H1 (cell line): ENCODE measurements around the gene SSH2. TPM values are rescaled to one million over a fixed set of nuclear protein-coding genes. Genes with fewer than 3 reads are reported as not detected.

Experiments used
- EP300 ChIP-seq, 2 experiments: IDR thresholded peaks; 1 replicate in 1 of 2; 2 replicates in 1 of 2; pipeline ENCODE4 v1.6.1; 2011 to 2012; ENCODE audit warnings: low read depth in 2 of 2, low read length in 2 of 2, mild to moderate bottlenecking in 2 of 2, borderline replicate concordance in 1 of 2, inconsistent platforms in 1 of 2, moderate library complexity in 1 of 2
- EZH2 ChIP-seq: fragments of 200-600 bp; sonication (generic); IDR thresholded peaks from 2 replicates; pipeline ENCODE4 v1.7.1; 2012; ENCODE audit warnings: low read depth, mild to moderate bottlenecking, moderate library complexity, low read length, inconsistent platforms; ENCODE audit not compliant: severe bottlenecking
- polyA plus RNA-seq, 7 experiments: library from polyadenylated mRNA; depleted of rRNA in 3 of 7; stranded (reverse) in 5 of 7; unstranded in 2 of 7; fragments of >200 nt in 5 of 7; fragments of 200-250 nt in 2 of 7; gene quantifications; 1 replicate in 5 of 7; 2 replicates in 1 of 7; 4 replicates in 1 of 7; pipeline versions ENCODE4 v1.2.1 to v1.2.3, GENCODE V29; 2011 to 2013; ENCODE audit warnings: missing spikeins in 2 of 7, mixed read lengths in 2 of 7
- total RNA-seq: library from RNA; stranded (reverse); fragmentation: NEBNext Ultra II Directional; extraction: Animal tissue kit (Norgen Biotek cat#: 25700); gene quantifications from 2 replicates; pipeline ENCODE4 v1.2.1, GENCODE V29; 2021
- TF ChIP-seq, protein P1 (sequence below): IDR thresholded peaks from 2 replicates; pipeline ENCODE4 v1.6.1; 2012; ENCODE audit warnings: inconsistent platforms
- TF ChIP-seq, protein P2 (sequence below), 3 experiments: IDR thresholded peaks; 1 replicate in 2 of 3; 2 replicates in 1 of 3; pipeline versions ENCODE4 v1.5.1 to v1.6.1; 2011; ENCODE audit warnings: low read length in 3 of 3, mild to moderate bottlenecking in 3 of 3, inconsistent platforms in 2 of 3, low read depth in 1 of 3, moderate library complexity in 1 of 3; ENCODE audit not compliant: insufficient read depth in 1 of 3; ENCODE audit errors: control extremely low read depth in 1 of 3
- TF ChIP-seq, protein P3 (sequence below): IDR thresholded peaks from 2 replicates; pipeline ENCODE4 v1.6.1; 2012; ENCODE audit warnings: low read length, inconsistent platforms

The SSH2 gene
- total and polyA plus RNA-seq, 2 of the 8 experiments (the other 6 are each of a cell fraction or from before 2014, with no cell fraction given), result 5.2 to 15.9 TPM

DNA sequence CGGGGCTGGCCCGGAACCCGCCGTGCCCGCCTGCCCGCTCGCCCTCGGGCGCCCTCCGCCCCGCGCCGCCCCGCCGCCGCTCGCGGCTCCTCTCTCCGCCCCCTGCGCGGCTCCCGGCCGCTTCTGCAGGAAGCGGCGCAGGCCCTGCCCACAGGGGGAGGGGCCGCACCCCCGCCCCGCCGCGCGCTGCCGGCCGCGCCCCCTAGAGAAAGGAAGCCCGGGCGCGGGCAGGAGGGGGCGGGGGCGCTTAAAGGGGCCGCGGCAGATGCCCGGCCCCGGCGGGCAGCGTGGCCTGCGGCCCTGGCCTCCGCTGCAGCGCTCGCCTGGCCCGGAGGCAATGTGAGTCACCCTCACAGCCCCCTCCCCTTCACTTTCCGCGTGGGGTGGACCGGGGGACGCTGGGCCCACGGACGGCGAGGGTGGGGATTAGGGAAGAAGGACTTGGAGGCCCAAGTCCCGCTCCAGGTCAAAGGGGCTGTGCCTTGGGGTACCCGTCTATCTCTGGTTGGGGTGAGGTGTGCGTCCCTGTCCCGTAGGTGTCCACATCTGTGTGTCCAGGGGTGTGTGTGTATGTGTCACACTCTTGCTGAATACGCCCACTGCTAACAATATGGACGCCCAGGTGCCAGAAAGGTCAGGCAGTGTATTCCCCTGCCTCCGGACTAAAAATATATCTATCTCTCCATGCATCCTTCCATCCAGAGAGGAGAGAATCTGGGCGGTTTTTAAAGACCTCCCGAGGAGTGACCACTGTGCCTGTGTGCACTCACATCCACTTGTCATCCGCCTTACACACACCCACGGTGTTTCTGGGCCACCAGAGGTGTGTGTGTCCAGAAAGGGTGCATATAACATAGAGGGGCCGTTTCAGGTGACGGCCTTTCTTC lies 340.3 kb downstream of the SSH2 start, which contains the start of gene GIT1 (continued):
- TF ChIP-seq, protein P1, sequence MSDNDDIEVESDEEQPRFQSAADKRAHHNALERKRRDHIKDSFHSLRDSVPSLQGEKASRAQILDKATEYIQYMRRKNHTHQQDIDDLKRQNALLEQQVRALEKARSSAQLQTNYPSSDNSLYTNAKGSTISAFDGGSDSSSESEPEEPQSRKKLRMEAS, result peak; percentile 83
- TF ChIP-seq EP300 (IDR thresholded peaks at IDR 0.05; ENCODE audit: borderline replicate concordance in 1 of 2, low read depth in 2 of 2, low read length in 2 of 2) (peak in 1 of 2 experiments; percentile 25; a peak in 1 of 3 replicates), EZH2 (peak; percentile 45)
- TF ChIP-seq, protein P2, sequence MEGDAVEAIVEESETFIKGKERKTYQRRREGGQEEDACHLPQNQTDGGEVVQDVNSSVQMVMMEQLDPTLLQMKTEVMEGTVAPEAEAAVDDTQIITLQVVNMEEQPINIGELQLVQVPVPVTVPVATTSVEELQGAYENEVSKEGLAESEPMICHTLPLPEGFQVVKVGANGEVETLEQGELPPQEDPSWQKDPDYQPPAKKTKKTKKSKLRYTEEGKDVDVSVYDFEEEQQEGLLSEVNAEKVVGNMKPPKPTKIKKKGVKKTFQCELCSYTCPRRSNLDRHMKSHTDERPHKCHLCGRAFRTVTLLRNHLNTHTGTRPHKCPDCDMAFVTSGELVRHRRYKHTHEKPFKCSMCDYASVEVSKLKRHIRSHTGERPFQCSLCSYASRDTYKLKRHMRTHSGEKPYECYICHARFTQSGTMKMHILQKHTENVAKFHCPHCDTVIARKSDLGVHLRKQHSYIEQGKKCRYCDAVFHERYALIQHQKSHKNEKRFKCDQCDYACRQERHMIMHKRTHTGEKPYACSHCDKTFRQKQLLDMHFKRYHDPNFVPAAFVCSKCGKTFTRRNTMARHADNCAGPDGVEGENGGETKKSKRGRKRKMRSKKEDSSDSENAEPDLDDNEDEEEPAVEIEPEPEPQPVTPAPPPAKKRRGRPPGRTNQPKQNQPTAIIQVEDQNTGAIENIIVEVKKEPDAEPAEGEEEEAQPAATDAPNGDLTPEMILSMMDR (IDR thresholded peaks at IDR 0.05; ENCODE audit: control extremely low read depth in 1 of 3, insufficient read depth in 1 of 3, low read depth in 1 of 3, low read length in 3 of 3), result peak in 1 of 3 experiments; percentile 13; a peak in 1 of 4 replicates
- TF ChIP-seq, protein P3, sequence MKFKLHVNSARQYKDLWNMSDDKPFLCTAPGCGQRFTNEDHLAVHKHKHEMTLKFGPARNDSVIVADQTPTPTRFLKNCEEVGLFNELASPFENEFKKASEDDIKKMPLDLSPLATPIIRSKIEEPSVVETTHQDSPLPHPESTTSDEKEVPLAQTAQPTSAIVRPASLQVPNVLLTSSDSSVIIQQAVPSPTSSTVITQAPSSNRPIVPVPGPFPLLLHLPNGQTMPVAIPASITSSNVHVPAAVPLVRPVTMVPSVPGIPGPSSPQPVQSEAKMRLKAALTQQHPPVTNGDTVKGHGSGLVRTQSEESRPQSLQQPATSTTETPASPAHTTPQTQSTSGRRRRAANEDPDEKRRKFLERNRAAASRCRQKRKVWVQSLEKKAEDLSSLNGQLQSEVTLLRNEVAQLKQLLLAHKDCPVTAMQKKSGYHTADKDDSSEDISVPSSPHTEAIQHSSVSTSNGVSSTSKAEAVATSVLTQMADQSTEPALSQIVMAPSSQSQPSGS, result no peak
